Measurements from ENCODE around the gene CEP131.
"Not testable (repeated sequence)": the region's sequence is repeated elsewhere in the genome, so short reads cannot be mapped to it uniquely, and the experiment has no call there.

The CEP131 gene

GRCh38 chr17:81162491-81162890 is 60.3 kb downstream of the CEP131 start:
- no peak for DNase-seq

DNA sequence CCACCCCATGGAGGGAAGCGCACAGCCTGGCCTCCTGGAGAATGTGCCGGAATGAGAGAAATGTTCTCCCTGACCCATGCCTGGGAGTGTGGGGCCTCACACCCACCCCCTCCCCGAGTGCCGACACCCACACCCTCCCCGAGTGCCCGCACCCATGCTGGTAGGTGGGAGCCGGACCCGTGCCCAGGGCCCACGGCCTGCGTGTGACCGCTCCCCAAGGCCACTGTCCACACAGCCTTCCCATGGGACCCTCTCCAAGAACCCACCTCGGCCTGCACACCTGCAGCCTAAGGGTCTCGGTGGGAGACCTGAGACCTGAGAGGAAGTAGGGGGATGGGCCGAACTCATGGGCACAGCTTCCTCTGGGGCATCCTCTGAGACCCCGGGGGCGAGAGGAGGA is 60.8 kb downstream of the CEP131 start:
- no peak for DNase-seq

DNA sequence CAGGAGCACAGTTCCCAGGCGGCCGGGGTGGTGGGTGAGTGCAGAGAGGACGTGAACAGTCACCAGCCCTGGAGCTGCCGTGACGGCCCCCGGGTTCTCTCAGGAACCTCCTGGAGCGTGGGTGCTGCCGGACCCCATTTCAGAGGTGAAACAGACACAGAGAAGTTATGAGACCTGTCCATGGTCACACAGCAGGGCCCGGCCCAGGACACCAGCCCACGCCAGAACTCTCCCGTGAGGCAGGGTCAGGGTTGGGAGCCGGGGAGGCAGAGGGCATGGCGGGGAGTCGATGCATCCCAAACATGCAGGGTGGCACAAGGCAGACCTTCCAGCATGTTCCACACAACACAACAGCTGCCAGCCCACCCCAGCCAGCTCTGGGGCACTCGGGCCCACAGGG is 61.2 kb downstream of the CEP131 start:
- no peak for DNase-seq

DNA sequence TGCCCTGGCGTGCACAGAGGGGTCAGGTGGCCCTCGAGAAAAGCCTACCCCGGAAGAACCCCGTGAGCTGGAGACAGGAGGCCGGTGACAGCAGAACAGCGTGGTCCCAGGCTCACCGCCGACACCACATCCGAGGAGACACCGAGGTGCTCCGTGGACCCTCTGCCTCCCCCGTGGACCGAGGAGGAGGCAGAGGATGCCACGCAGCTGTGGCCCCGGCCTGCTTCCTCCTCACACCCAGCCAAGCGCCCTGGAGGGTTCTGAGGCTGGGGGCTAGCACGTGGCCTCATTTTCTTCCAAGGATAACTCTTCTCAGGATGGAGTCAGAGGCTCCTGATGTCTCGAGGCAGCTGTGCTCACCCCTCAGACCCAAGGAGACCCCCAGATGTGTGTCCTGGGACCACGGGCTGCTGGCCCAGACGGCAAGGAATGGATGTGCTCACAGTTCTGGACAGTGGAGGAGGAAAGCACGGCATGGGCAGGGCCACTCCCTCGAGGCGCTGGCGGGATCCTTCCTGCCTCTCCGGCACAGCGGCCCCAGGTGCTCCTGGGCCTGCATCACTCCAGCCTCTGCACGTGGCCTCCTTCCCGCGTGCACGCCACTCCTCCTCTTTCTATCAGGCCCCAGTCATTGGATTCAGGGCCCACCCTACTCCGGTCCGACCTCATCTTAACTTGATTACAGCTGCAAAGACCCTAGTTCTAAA is 61.9 kb downstream of the CEP131 start:
- no peak for DNase-seq

GRCh38 chr17:81160306-81160705 is 62.5 kb downstream of the CEP131 start:
- no peak for DNase-seq

DNA sequence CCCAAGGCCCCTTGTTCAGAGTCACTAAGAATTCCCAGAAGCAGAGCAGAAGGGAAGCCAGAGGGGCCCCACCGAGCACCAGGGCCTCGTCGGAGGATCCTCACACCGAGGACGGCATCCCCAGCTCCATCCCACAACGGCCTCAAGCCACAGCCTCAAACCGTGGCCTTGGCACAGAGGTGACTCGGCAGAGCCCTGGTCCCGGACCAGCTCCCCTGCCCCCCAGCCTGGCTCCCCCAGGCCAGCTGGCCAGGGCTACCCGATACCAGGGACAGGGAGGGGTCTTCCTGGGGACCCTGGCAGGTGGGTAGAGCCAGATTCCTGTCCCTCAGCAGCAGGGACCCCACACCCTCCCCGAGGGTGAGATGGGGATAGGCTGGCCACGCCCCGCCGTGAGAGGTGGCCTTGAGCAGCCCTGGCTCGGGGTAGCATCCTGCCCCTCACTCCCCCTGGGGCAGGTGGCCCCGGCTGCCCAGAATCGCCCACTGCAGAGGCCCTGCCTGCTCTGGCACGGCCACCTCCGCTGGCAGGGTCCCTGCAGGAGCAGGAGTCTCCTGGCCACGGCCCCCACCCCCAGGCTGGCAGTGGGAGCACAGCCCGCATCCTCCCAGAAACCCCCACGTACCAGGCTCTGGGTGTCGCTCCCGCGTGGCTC is 63.0 kb downstream of the CEP131 start:
- DNase-seq: no peak

- DNase-seq: no peak
Measured at GRCh38 chr17:81158688-81159590, 63.8 kb downstream of the CEP131 start.

- no peak for DNase-seq
Measured at GRCh38 chr17:81157848-81158687, 64.7 kb downstream of the CEP131 start.

- DNase-seq: no peak
Measured at GRCh38 chr17:81156866-81157805, 65.6 kb downstream of the CEP131 start.

DNA sequence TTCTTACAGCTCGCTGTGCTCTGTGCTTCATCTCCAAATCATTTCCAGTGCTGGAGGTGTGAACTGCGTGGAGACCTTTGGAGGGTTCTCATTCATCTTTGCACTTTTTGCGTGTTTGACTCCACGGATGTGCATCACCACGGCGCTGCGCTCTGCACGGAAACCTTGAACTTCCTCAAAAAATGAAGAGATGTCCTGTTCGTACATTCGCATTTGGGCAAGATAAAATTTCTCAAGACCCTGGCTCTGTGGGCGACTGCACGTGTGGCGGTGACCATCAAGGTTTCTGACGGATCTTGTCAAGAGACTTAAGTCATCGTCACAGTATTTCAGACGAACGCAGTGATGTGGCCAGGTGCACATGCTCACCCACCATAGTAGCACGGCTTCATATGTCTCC is 67.8 kb downstream of the CEP131 start:
- no peak for DNase-seq

- not testable (repeated sequence) for DNase-seq
Measured at GRCh38 chr17:81154016-81154415, 68.7 kb downstream of the CEP131 start.

DNA sequence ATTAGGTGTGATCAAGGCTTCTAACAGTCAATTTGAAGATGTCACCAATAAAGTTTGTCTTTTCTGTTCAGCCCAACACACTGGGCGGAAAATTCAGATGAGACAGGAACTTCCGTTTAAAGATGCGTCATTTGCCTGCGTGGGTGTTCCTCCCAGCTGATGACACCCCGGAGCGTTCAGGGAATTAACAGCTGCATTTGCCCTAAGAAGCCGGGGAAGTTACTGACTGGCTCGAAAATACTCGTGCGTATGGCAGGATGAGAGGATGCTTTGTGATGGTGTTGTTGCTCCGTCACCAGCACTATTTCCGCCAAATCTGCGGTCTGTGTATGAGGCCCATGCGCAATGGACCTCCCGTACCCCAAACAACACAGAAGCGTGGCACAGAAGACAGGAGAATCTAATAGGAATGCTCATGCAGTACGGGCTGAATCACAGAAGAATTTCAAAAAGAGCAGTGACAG is 69.4 kb downstream of the CEP131 start:
- DNase-seq: no peak

DNA sequence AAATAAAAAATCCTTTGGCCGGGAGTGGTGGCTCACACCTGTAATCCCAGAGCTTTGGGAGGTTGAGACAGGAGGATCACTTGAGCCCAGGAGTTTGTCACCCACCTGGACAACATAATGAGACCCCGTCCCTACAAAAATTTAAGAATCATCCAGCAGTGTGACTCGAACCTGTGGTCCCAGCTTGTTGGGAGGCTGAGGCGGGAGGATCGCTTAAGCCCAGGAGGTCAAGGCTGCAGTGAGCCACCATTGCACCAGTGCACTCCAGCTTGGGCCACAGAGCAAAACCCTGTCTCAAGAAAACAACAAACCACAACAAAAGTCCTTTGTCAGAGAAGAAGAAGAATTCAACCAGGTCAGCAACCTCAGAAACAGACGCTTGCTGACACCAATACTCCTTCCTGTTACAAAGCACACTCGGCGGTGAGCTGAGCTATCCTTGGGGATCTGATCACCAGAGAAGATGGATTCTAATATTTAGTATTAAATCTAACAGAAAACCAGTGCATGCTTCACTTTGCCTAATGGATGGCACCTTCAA is 70.4 kb downstream of the CEP131 start:
- no peak for DNase-seq

DNA sequence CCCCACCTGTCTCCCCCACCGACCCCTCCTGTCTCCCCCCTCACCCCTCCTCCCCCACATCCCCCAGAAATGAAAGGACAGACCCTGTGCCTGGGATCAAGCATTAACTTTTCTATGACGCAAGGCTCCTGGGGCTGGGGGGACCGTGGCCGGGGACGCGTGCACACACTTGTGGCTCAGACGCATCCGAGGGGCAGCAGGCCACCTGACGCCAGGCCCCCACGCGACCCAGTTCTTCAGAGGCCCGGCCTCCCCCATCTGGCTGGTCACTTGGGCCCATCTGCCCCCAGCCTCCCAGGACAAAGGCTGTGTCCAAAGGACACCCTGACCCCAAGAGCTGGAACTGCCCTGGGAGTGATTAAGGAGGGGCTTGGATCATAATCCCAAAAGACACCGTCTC is 71.5 kb downstream of the CEP131 start:
- DNase-seq: no peak

GRCh38 chr17:81150377-81151077 is 72.2 kb downstream of the CEP131 start:
- no peak for DNase-seq

GRCh38 chr17:81148986-81149533 is 73.7 kb downstream of the CEP131 start:
- no peak for DNase-seq

DNA sequence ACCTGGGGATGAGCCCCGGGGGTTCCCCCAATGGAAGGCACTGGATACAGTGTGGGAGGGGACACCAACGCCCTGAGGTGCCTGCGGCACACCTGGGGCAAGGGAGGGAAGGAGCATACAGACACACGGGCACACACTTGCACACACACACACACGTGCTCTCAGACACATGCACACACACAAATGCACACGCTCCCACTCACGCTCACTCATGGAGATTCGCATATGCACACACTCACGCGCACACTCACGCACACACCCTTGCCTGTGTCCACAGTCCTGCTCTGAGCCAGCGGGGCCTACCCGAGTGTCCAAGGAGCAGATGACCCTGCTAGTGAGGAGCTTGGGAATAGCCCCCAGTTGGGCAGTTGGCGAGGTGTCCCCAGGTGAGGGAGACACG is 74.2 kb downstream of the CEP131 start:
- DNase-seq: no peak

DNA sequence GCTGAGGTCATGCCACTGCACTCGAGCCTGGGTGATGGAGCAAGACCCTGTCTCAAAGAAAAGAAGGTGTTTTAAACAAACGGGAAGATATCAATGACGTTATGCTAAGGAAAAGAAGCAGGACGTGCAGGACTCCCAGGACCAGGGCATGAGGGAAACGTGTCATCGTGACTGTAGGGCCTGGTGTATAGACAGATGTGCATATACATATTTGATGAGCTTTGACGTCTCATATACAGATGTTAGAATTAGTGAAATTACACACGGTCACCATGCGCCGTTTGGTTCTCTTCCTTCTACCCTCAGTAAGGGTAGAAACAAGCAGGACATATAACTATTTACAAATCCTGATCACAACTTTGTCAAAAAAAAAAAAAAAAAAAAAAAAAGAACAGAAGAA is 75.1 kb downstream of the CEP131 start:
- DNase-seq: no peak

DNA sequence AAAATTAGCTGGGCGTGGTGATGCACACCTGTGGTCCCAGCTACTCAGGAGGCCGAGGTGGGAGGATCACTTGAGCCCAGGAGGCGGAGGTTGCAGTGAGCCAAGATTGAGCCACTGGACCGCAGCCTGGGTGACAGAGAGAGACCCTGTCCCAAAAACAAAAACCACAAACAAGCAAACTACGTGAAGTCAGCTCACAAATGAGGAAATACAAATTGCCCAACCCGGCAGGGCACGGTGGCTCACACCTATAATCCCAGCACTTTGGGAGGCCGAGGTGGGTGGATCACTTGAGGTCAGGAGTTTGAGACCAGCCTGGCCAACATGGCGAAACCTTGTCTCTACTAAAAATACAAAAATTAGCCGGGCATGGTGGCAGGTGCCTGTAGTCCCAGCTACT is 76.6 kb downstream of the CEP131 start:
- not testable (repeated sequence) for DNase-seq

- no peak for DNase-seq
Measured at GRCh38 chr17:81144423-81144781, 78.4 kb downstream of the CEP131 start.

All from HCEC 1CT (cell line).